HG02763 (cell line): ENCODE data around the gene AFAP1.

Source experiments
- ATAC-seq: cut with Tn5 transposase; IDR thresholded peaks from one replicate; pipeline ENCODE4 v1.9.1; 2021; ENCODE audit warnings: mild to moderate bottlenecking, moderate library complexity; ENCODE audit not compliant: unreplicated experiment

The AFAP1 gene

DNA sequence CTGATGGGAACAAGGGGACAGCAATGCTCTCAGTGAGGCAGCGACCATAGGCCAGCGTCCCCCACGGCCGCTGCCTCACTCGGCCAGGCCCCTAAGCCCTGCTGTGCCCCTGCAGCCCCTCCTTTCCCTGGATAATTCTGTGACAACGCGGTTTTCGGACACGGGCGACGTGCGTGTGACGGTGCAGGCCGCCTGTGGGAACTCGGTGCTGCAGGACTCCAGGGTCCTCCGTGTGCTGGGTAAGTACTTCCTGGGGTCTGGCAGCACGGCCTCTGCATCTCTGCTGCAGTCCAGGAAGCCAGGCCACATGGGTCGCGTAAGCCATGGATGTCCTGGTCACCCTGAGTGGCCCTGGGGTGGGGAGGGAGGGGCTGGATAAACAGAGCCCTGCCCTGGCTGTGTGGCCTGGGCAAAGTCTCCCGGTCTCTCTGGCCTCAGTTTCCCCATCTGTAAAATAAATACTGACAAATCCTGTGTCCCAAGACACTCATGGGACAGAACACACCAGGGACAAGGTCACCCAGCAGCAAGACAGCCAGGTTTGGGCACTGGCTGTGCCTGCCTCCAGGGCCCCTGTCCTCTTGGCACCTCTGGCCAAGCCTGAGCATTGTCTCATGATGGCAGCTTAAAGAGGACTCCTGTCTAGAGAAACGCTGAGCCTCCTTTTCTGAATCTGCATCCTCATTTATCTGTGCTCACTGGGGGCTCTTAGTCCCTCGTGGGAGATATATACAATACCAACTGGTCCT, 212.8 kb downstream of the AFAP1 start:
- no peak for ATAC-seq

DNA sequence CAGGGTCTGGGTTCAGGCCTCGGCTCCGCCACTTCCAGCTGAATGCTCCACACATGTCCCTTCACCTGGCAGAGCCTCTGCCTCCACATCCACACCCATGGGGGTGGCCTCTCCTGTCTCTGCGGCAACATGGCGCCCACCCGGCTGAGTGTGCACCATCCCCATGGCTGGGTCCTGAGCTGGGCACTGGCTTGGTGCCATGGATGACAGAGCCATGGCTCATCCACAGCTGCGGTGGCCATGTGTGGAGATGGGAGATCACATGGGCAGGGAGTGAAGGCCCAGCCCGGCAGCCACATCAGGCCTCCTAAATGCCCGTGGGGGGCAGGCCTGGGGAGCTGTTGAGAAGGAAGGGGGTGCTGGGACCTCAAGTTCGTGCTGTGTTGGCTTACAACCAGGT, 213.7 kb downstream of the AFAP1 start:
- no peak for ATAC-seq

DNA sequence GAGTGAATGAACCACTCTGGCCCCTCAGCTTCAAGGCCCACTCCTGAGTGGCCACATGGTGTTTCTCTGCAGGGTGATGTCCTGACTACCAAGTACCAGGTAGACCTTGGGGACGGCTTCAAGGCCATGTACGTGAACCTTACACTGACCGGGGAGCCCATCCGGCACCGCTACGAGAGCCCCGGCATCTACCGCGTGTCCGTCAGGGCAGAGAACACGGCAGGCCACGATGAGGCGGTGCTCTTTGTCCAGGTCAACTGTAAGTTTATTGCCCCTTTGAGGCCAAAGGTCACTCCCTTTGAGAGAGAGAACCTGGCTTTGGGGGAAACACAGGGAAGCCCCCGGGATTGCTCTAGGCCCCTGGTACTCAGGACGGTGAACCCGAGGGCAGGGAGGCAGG, 216.0 kb downstream of the AFAP1 start:
- ATAC-seq, result no peak

DNA sequence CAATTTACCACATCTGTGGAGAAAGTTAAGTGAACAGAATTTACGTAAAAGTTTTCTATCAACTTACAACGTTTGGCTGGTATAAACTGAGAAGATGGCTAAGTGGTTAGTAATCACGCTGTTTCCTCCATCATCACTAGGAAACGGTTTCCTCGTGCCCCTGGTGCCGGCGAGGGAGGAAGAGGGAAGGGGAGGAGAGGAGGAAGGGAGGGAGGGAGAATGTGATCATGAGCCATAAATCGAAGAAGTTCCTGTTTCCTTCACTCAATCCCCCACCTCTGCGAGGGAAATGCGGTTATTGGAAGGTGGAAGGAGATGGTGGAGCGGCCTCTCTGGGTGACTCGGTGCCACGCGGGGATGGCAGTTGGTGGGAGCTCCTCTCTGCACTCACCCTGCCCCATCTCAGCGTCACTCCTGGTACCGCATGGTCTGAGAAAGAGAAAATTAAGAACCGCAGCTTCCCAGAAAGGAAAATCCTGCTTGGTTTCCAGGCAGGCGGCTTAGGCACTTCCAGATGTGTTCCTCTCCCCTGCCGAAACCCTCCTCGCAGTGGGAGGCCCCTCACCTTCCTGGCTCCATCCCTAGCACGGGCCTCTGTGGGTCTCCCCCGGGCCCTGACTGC, 216.8 kb downstream of the AFAP1 start:
- ATAC-seq, result no peak

DNA sequence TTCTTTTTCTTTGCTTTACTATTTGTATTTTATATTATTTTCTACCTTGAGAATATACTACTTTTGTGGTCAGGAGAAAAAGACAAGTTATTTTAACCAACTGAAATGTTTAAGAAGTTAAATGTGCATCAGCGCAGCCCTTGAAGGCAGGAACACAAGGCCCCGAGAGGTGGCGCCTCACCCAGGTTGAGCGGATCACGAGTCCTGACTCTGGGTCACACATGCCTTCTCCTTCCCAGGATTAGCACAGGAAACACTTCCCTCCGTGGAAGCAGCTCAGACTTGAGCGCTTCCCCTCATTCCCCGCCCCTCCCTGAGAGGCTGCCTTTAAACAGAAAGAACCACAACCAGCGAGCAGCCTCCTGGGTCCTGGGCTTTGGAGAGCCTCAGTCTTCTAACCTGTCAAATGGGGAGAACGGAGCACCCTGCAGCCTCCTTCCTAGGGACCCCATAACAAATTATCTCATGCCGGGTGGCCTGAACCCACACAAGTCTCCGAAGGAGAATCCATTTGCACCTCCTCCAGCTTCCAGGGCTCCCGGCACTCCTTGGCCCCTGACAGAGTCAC, 217.6 kb downstream of the AFAP1 start:
- ATAC-seq, result no peak

DNA sequence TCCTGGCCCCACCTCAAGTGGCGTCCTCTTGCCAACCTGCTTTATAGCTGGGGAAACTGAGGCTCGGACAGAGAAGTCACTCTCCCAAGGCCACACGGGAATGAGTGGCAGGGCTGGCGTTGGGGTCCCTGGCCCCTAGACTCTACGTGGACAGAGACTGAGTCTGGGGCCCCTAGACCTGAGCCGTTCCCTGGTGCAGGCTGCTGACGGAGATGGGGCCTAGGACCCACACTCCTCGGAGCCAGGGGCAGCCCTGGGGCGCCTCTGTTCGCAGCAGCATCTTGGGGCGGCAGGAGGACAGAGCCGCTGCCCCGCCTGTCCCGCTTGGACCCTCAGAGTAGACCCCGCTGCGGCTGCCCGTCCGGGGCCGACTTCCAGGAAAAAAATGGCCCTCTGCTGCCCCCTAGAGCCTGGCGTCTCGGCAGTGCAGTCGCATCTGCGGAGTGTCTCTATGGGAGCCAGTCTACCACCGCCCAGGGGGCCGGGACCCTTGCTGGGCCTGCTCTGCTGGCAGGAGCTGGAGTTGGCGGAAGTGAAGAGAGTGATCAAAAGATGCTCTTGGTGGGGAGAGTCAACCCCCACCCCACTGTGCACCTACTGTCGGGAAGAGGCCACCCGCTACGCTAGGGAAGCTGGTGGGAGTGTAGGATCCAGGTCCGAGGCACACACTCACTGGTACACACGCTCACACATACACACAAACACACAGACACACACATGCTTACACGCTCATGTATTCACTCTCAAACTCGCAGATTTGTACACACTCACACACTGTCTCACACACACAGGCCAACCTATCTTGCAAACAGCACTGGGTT, 220.1 kb downstream of the AFAP1 start:
- ATAC-seq, result no peak

DNA sequence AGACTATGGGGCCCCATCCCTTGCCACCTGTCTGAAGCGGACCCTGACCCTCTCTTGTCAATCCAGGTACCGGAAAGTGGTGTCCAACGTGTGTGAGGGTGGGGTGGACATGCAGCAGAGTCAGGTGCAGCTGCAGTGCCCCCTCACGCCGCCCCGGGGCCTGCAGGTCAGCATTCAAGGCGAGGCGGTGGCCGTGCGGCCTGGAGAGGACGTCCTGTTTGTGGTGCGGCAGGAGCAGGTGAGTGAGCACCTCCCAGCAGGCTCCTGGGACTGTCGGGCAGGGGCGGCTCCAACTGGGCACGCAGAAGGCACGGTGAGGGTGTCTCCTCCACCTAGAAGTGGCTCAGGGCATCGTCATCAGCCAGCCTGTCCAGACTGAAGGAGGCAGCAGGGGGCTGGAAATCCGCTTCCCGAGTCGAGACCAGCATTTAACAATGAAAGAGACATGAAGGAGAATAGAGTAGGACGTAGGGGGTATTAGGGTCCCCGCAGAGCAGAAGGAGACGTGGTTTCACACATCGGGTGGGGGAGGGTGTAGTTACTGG, 221.6 kb downstream of the AFAP1 start:
- ATAC-seq, result no peak

DNA sequence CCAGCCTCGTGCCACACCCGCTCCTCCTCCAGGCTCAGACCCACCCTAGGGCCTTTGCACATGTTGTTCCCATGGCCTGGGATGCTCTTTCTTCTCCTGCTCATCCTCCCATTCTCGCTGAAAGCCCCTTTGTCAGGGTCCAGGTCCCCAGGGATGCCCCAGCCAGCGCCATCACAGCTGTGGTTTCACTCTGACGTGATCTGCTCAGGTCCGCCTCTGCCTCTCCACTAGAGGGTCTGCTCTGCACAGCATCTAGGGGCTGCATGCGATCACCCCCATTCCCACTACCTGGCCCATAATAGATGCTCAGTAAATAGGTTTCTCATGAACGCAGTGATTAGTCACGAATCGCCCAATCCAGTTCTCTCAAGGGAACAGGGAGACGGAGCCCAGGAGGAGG, 222.5 kb downstream of the AFAP1 start:
- ATAC-seq, result no peak

DNA sequence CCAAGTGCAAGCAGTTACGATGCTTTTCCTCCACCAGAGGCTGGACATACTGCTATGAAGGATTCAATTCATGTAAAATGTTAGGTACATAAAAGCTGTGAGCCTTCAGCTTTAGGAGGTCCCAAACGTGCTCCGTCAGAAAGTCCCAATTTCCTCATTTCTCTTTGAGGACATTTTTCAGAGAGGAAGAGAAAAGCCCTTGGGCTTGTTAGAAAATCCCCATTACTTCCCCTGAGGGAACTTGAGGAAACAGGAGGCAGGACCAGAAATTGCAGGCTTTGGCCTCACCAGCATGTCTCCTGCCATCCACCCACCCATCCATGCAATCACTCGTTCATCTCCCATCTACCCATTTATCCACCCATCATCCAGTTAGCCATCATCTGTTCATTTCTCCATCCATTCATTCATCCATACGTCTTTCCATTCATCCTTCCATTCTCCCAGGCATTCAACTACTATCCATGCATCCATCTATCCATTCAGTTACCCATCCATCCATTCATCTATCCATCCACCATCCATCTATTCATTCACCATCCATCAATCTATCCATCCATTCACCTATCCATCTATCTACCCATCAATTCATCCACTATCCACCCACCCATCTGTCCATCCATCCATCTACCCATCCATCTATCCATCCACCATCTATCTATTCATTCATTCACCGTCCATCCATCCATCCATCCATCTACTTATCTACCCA, 223.5 kb downstream of the AFAP1 start:
- no peak for ATAC-seq

DNA sequence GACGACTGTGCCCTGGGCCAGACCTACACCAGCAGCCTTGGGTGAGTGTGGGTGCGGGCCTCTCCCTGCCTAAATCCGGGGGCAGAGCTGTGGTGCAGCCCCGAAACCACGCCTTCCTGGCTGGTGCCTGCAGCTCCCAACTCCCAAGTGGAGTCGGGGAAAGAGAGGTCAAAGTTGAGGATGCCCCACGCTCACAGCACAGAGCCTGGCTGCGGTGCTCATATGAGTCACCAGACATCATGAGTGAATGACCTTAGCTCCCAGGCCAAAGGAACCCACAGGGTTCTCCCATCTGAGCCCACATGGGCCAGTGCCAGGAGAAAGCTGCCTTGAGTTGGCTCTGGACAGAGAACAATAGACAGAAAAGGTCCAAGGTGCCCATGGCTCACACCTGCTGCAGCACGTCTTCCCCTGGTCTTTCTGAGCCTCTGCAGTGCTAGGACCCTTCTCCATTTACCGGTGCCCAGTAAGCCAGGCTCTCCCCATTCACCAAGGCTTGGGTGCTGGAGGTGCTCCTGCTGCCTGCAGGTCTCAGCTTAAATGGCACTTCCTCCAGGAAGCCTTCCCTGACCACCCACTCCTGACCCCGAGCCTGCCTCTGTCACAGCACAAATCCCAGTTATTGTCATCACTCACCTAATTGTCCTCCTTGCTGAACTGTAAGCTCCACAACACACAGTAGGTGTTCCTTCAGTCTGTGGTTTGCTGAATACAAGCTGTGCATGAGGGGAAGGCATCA, 224.2 kb downstream of the AFAP1 start:
- ATAC-seq, result no peak

DNA sequence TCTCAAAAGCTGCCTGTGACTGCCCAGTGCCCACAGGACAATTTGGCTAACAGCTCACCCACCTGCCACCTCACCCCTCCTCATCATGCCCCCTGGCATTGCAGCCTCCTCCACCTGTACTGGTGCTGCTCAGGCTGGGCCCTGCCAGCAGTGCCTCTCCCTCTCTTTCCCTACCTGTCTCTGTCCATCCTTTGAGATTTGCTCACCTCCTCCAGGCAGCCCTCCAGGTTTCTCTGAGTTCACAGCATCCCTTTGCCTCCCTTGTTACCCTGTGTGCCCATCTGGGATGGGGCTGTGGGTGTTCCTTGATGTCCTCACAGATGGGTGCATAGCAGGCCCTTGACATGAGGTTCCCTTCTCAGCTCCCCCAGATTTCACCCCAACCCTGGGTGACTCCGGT, 224.9 kb downstream of the AFAP1 start:
- ATAC-seq, result no peak

DNA sequence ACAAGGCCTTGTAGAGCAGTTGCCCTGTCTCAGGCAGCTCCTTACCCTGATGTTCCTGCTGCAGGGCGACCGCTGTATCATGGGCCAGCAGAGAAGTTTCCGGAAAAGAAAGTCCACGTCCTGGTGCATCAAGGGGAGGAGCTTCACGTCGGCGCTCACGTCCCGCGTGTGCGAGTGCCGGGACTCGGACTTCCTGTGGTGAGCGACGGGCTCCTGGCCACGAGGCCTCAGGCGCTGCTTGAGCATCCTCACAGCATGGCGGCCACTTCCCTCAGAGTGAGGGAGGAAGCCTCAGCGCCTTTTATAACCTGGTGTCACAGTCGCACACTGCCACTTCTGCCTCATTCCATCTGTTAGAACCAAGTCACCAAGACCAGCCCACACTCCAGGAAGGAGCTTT, 225.5 kb downstream of the AFAP1 start:
- no peak for ATAC-seq

DNA sequence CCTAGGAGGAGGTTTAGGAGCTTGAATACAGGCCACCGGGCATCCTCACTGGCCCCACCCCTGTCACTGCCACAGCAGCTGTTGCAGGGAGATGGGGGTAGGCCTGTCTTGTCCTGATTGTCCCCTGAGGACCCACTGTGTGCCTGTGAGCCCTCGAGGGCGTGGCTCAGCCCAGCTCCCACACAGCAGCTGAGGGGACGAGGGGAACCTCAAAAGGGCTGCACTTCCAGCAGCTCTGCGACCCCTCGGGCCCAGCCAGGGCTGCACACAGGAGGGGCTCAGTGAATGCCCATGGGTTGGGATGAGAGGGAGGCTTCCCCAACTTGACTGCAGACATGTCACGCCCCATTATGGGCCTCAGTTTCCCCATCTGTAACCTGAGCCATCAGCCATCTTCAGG, 225.9 kb downstream of the AFAP1 start:
- ATAC-seq, result no peak

DNA sequence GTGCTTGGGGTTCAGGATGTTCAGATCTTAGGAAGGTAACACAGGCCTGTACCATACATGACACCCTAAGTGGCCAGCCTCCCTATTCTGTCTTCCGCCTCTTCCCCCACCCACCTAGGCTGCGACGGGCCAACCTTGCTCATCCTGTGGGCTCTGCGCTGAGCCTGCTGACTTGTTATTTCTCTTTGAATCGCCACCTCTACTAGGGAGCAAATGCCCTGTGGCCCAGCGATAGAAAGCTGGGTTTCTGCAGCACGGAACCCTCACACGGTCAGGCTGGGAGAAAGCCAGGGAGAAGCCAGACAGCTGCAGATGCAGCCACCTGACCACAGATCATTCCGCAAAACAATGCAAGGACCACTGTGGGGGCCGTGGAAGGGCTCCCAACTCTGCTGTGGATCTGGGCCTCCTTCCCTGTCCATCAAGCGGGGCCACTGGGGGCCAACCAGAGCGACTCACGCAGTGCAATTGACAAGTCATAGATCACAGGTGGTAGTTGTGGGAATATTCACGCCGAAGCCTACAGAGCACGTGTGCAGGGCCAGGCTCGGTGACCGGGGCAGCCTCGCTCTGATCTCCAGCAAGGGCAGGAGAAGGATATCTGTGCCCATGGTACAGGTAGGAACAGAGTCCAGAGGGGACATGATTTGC, 227.5 kb downstream of the AFAP1 start:
- no peak for ATAC-seq

DNA sequence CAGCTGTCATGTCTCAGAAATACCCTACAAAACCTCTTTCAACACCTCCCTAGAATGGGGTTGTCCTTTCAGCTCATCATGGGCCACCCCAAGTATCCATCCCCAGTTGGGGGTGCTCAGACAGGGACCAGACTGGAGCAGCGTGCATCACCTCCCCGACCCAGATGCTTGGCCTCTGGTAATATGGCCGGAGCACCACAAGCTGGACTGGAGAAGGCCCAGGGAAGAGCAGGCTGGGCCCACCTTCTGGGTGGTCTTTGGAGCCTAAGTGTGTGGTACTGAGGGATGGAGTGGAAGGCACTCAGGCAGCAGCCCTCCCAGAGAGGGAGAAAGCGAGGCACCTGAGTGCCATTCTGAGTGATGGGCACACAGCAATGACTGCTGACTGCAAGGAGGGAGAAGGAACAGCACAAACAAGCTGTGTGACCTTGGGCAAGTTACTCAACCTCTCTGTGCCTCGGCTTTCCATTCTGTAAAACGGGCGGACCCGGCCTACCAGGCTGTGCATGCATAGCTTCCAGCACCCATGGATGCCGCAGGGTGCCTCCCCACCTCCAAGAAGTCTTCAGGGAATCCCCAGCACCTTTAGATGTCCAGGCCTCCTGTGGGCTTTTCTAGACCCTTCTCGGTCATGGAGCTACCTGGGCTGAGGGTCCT, 228.2 kb downstream of the AFAP1 start:
- ATAC-seq, result no peak

DNA sequence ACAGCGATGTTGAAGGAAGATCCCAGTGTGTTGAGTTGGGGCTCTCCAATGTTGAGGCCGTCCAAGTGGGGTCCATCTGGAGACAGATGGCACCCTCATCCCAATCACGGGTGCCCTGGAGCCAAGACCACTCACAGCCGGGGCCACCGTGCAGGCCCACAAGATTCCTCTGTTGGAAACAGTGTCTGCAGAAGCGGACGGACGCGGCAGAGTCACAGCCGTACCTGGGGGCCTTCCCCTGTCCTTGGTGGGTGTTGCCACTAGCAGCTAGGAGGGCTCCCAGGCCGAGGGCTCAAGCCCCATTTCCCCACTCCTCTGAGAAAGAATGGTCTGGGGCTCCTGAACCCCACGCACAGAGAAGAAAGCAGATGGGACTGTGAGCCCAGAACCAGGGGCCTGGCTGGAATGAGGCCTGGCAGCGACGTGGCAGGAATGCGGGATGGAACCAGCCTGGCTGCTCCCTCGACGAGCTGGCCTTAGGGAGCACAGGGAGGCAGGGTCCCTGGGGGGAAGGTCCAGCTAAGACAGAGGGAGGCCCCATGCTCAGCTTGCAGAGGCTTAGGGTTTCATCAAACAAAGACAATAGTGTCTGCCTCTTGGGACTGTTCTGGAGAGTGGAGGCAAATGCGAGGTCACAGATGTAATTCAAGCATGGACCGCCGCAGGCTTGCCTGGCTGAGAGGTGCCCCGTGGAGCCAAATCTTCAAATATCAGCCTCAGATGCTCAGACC, 228.9 kb downstream of the AFAP1 start:
- no peak for ATAC-seq

DNA sequence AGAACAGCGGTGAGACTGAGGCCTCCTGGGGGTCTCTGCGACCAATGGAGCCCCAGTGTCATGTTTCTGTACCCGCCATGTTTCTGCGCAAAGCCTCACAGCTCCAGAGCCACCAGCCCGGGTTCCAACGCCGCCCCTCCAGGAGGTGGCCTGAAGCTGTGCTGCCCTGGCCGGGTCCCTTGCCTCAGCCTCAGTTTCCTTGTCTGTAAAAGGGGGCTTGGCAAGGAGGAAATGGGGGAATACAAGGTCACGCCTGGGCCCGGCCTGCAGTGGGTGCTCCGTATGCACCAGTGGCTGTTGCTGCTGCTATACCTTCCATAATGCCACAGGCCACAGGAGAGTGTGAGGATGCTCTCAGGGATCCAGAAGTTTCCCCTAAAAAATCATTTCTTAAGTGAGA, 229.5 kb downstream of the AFAP1 start:
- ATAC-seq, result no peak

DNA sequence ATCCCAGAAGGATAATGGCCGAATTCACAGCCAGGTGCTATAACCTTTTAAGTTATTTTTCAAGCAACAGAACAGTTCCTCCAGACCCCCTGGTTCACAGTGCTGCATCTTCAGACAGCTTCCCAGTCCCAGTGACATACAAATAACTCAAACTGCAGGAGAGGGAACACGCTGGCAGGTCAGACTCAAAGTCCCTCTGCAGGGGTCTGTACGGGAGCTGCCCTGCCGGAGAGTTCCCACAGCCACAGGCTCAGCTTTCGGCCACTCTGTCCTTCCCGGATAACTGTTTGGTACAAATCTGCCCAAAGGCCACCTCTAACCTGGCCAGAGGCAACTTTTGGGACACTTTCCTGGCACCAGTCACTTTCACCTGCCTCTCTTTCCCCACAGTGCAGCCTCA, 230.2 kb downstream of the AFAP1 start:
- ATAC-seq, result no peak
